ENCODE measurements around the gene RAD21L1. TPM values are rescaled to one million over a fixed set of nuclear protein-coding genes. Genes with fewer than 3 reads are reported as not detected.

RAD21L1 gene
- total RNA-seq, 1 donor from 2014 or later, result not detected

GRCh38 chr20:1204113-1204512 lies 21.7 kb upstream of the RAD21L1 start:
- Mint-ChIP-seq H3K27ac (ENCODE audit: unreplicated experiment) (no peak overlapping the region), H3K4me3 (ENCODE audit: unreplicated experiment) (no peak overlapping the region), H3K36me3 (ENCODE audit: low read depth) (no peaks in the 10 kb centered on the region), H3K4me1 (ENCODE audit: low read depth) (no peaks in the 10 kb centered on the region), H3K9me3 (ENCODE audit: low read depth) (no peaks in the 10 kb centered on the region), H3K27me3 (ENCODE audit: low read depth) (peaks cover 25% of the 10 kb centered on the region)
- TF ChIP-seq, protein P1, sequence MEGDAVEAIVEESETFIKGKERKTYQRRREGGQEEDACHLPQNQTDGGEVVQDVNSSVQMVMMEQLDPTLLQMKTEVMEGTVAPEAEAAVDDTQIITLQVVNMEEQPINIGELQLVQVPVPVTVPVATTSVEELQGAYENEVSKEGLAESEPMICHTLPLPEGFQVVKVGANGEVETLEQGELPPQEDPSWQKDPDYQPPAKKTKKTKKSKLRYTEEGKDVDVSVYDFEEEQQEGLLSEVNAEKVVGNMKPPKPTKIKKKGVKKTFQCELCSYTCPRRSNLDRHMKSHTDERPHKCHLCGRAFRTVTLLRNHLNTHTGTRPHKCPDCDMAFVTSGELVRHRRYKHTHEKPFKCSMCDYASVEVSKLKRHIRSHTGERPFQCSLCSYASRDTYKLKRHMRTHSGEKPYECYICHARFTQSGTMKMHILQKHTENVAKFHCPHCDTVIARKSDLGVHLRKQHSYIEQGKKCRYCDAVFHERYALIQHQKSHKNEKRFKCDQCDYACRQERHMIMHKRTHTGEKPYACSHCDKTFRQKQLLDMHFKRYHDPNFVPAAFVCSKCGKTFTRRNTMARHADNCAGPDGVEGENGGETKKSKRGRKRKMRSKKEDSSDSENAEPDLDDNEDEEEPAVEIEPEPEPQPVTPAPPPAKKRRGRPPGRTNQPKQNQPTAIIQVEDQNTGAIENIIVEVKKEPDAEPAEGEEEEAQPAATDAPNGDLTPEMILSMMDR (IDR thresholded peaks at IDR 0.05), result no peak
- DNase-seq (ENCODE audit: low spot score), result no peak

DNA sequence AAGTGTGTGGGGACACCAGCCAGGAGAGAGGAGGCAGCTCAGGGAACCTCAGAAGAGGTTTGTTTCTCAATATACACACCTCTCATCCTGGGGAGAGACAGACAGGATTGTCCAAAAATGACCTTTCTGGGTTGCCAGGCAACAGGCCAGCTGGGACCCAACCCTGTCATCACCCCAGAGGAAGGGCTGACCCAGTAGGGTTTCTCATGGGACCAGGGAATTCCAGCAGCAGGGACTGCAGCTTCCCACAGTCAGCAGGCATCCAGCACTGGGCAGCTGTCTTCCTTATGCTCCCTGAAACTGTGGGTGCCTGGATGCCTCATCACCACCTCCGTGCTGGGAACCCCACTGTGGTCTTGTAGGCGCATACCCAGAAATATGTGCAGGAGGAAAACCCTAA lies 21.3 kb upstream of the RAD21L1 start:
- H3K27ac Mint-ChIP-seq (ENCODE audit: unreplicated experiment), result no peak overlapping the region
- no peaks in the 10 kb centered on the region for H3K4me1 Mint-ChIP-seq (ENCODE audit: low read depth)
- H3K27me3 Mint-ChIP-seq (ENCODE audit: low read depth), result peaks cover 29% of the 10 kb centered on the region
- no peak overlapping the region for H3K4me3 Mint-ChIP-seq (ENCODE audit: unreplicated experiment)
- TF ChIP-seq, protein P1 (IDR thresholded peaks at IDR 0.05), result no peak
- H3K36me3 Mint-ChIP-seq (ENCODE audit: low read depth), result no peaks in the 10 kb centered on the region
- no peak for DNase-seq (ENCODE audit: low spot score)
- no peaks in the 10 kb centered on the region for H3K9me3 Mint-ChIP-seq (ENCODE audit: low read depth)

DNA sequence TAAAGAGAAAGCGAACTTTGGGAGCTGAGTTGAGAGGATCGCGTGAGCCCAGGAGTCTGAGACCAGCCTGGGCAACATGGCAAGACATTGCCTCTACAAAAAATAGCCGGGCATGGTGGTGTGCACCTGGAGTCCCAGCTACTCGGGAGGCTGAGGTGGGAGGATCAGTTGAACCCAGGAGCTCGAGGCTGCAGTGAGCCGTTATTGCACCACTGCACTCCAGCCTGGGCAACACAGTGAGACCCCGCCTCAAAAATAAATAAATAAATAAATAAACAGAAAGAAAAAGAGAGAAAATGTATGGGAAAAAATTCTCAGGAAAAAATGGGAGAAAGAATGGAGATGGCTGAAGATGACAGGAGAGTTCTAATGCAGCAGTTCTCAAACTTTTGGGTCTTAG lies 20.0 kb upstream of the RAD21L1 start:
- H3K4me3 Mint-ChIP-seq (ENCODE audit: unreplicated experiment), result no peak overlapping the region
- TF ChIP-seq, protein P1 (IDR thresholded peaks at IDR 0.05), result no peak
- H3K36me3 Mint-ChIP-seq (ENCODE audit: low read depth), result no peaks in the 10 kb centered on the region
- H3K27ac Mint-ChIP-seq (ENCODE audit: unreplicated experiment), result no peak overlapping the region
- H3K4me1 Mint-ChIP-seq (ENCODE audit: low read depth), result no peaks in the 10 kb centered on the region
- DNase-seq (ENCODE audit: low spot score), result no peak
- no peaks in the 10 kb centered on the region for H3K9me3 Mint-ChIP-seq (ENCODE audit: low read depth)
- H3K27me3 Mint-ChIP-seq (ENCODE audit: low read depth), result peaks cover 34% of the 10 kb centered on the region

DNA sequence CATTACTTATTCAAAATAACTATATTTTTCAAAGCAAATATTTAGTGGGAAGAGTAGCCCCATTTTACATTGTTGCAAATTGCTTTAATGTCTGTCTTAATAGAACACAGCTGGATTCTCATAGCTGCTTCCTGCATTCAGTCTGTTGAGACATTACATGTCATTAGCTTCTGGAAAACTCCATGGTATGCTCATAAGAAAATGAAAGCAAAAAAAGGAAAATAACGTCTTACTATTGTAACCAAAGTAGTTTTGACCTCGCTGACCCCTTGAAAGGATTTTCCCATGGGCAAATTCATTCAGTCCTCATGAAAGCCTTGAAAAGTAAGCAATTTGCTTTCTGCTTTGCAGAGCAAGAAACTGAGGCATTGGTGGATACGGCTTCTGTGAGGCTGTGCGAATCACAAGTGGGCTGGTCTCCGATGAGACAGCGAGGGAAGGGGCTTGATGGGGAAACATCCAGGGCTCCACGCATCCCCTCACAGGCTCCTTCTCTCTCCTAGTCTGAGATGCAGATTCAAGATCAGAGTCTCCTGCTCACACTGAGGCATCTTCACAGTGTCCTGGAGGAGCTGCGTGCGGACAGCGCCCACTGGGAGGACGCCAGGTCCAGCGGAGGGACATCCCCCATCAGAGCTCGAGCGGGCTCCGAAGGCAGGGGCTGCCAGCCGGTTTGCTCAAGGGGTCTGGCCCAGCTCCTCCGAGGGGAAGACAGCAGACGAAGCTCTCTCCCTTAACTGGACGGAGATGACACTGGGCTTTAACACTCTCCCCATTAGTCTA lies 19.3 kb upstream of the RAD21L1 start:
- DNase-seq (ENCODE audit: low spot score), result no peak
- Mint-ChIP-seq H3K4me3 (ENCODE audit: unreplicated experiment) (no peak overlapping the region), H3K27ac (ENCODE audit: unreplicated experiment) (no peak overlapping the region), H3K27me3 (ENCODE audit: low read depth) (peaks cover 36% of the 10 kb centered on the region), H3K4me1 (ENCODE audit: low read depth) (no peaks in the 10 kb centered on the region), H3K9me3 (ENCODE audit: low read depth) (no peaks in the 10 kb centered on the region), H3K36me3 (ENCODE audit: low read depth) (no peaks in the 10 kb centered on the region)
- TF ChIP-seq, protein P1 (IDR thresholded peaks at IDR 0.05), result no peak

GRCh38 chr20:1207293-1207878 lies 18.5 kb upstream of the RAD21L1 start:
- H3K27ac Mint-ChIP-seq (ENCODE audit: unreplicated experiment), result no peak overlapping the region
- TF ChIP-seq, protein P1 (IDR thresholded peaks at IDR 0.05), result no peak
- no peaks in the 10 kb centered on the region for H3K9me3 Mint-ChIP-seq (ENCODE audit: low read depth)
- H3K4me3 Mint-ChIP-seq (ENCODE audit: unreplicated experiment), result no peak overlapping the region
- peaks cover 44% of the 10 kb centered on the region for H3K27me3 Mint-ChIP-seq (ENCODE audit: low read depth)
- no peak for DNase-seq (ENCODE audit: low spot score)
- no peaks in the 10 kb centered on the region for H3K4me1 Mint-ChIP-seq (ENCODE audit: low read depth)
- no peaks in the 10 kb centered on the region for H3K36me3 Mint-ChIP-seq (ENCODE audit: low read depth)

Data from chondrocyte (in vitro differentiated cells).